Measurements from ENCODE around the gene KLF14. TPM values are rescaled to one million over a fixed set of nuclear protein-coding genes. Genes with fewer than 3 reads are reported as not detected.

KLF14 gene
- total RNA-seq, 1 experiment from 2014 or later: not detected

Other genes with a start within 250 kb of the KLF14 start
- 270 and 295 TPM in 2 replicates for gene MEST, start 242.1 kb downstream of the KLF14 start, total RNA-seq (2022)
- gene COPG2, start 65.5 kb downstream of the KLF14 start, total RNA-seq (2022): 12.7 and 13.9 TPM in 2 replicates
- gene TSGA13, start 47.7 kb downstream of the KLF14 start, total RNA-seq (2022): not detected in 2 replicates

All from Caco-2 (cell line).